PC-3 (cell line): ENCODE measurements around the gene P2RY8. TPM values are rescaled to one million over a fixed set of nuclear protein-coding genes. Genes with fewer than 3 reads are reported as not detected.

Experiments
- ATAC-seq: fragments of 200-7000 bp; cut with Tn5 transposase; 2 replicates; pipeline ENCODE4 v1.9.1; 2020; ENCODE audit warnings: mild to moderate bottlenecking, moderate library complexity
- BruUV-seq: library from RNA; stranded (reverse); fragments of 400-500 nt; replicated peaks from 2 replicates; lab custom pipeline; 2021; lab: Mats Ljungman, UMichigan
- CTCF ChIA-PET: fragments of 300-600 bp; sonication (Branson Sonifier 250); formaldehyde crosslinking; loops from one replicate; lab custom pipeline; 2022; ENCODE audit warnings: antibody characterized with exemption; lab: Charles Lee
- POLR2A ChIA-PET: fragments of 300-600 bp; sonication (Branson Sonifier 250); formaldehyde crosslinking; loops from one replicate; lab custom pipeline; 2022; ENCODE audit warnings: antibody characterized with exemption; ENCODE audit not compliant: unreplicated experiment; lab: Charles Lee
- DNase-seq: peaks from one replicate; pipeline ENCODE4 v3.0.0-alpha.2; 2015
- H2AFZ ChIP-seq: fragments of 300-600 bp; sonication (generic); 2 replicates; pipeline ENCODE4 v1.6.0; 2016; ENCODE audit warnings: antibody characterized with exemption, low read length
- H3F3A ChIP-seq: fragments of 300-600 bp; sonication (generic); one replicate; pipeline ENCODE4 v1.6.0; 2017; ENCODE audit warnings: antibody characterized with exemption, low read length, control low read depth, mild to moderate bottlenecking; ENCODE audit not compliant: unreplicated experiment
- H3K27ac ChIP-seq: fragments of 300-600 bp; sonication (generic); 2 replicates; pipeline ENCODE4 v1.5.1; 2016; ENCODE audit warnings: mild to moderate bottlenecking, low read length
- H3K27me3 ChIP-seq: fragments of 300-600 bp; sonication (generic); 2 replicates; pipeline ENCODE4 v1.6.1; 2016; ENCODE audit warnings: low read length, mixed read lengths
- H3K36me3 ChIP-seq: fragments of 300-600 bp; sonication (generic); 2 replicates; pipeline ENCODE4 v1.6.1; 2016; ENCODE audit warnings: low read depth, mixed run types, low read length, mixed read lengths
- H3K4me1 ChIP-seq: fragments of 300-600 bp; sonication (generic); 2 replicates; pipeline ENCODE4 v1.5.1; 2016; ENCODE audit warnings: low read length; ENCODE audit not compliant: insufficient read depth
- H3K4me2 ChIP-seq: fragments of 300-600 bp; sonication (generic); 2 replicates; pipeline ENCODE4 v1.6.0; 2016; ENCODE audit warnings: low read length
- H3K4me3 ChIP-seq: fragments of 300-600 bp; sonication (generic); 2 replicates; pipeline ENCODE4 v1.5.1; 2016; ENCODE audit warnings: mild to moderate bottlenecking, low read length, mixed read lengths
- H3K79me2 ChIP-seq: fragments of 300-600 bp; sonication (generic); 2 replicates; pipeline ENCODE4 v1.6.1; 2017; ENCODE audit warnings: low read length, mixed read lengths
- H3K9ac ChIP-seq: fragments of 300-600 bp; sonication (generic); 2 replicates; pipeline ENCODE4 v1.6.0; 2016; ENCODE audit warnings: mild to moderate bottlenecking, low read length
- H3K9me2 ChIP-seq: fragments of 300-600 bp; sonication (generic); replicated peaks from 2 replicates; pipeline ENCODE4 v1.6.1; 2016; ENCODE audit warnings: mixed run types, low read length, mixed read lengths
- H3K9me3 ChIP-seq: fragments of 300-600 bp; sonication (generic); 2 replicates; pipeline ENCODE4 v1.6.1; 2016; ENCODE audit warnings: low read length, mixed read lengths
- H4K20me1 ChIP-seq: fragments of 300-600 bp; sonication (generic); 2 replicates; pipeline ENCODE4 v1.6.1; 2016; ENCODE audit warnings: low read length, mixed read lengths
- CTCF ChIP-seq: fragments of 300-600 bp; sonication (generic); conservative IDR thresholded peaks from 2 replicates; pipeline ENCODE4 v1.5.1; 2017; ENCODE audit warnings: antibody characterized with exemption, low read depth, mild to moderate bottlenecking, low read length
- EZH2 ChIP-seq: fragments of 300-600 bp; sonication (generic); IDR thresholded peaks from one replicate; pipeline ENCODE4 v1.6.1; 2017; ENCODE audit warnings: antibody characterized with exemption, mild to moderate bottlenecking, low read length; ENCODE audit not compliant: unreplicated experiment
- EZH2phosphoT487 ChIP-seq: fragments of 300-600 bp; sonication (generic); IDR thresholded peaks from 2 replicates; pipeline ENCODE4 v1.6.1; 2018; ENCODE audit warnings: mild to moderate bottlenecking, antibody characterized with exemption, low read length, borderline replicate concordance
- intact Hi-C: fragments of 100-400 bp; cut with micrococcal nuclease; formaldehyde crosslinking; loops from 2 replicates; pipeline ENCODE4 v1.9.0; 2023
- total RNA-seq: library from RNA; depleted of rRNA; stranded (reverse); fragments of >200 nt; gene quantifications from 2 replicates; pipeline ENCODE4 v1.2.3, GENCODE V29; 2014

The P2RY8 gene
- total RNA-seq, 1 experiment from 2014 or later: not detected

- intact Hi-C loops: no loop called here
- no peak overlapping the region for H3K27ac ChIP-seq
- H3K4me3 ChIP-seq: no peak overlapping the region
- H3K9me2 ChIP-seq: no peaks in the 10 kb centered on the region
- no TSS peak for BruUV-seq
- H2AFZ ChIP-seq: no peak overlapping the region
- ChIA-PET CTCF (no interaction called here), POLR2A (no interaction called here)
- no peak for DNase-seq
- peaks cover 14% of the 10 kb centered on the region; the same call in 1 of the 2 replicates for H3K27me3 ChIP-seq
- no peaks in the 10 kb centered on the region for H3K9me3 ChIP-seq
- no peak overlapping the region for H3K4me2 ChIP-seq
- H3K79me2 ChIP-seq: no peaks in the 10 kb centered on the region
- ATAC-seq: no peak
- H4K20me1 ChIP-seq: no peaks in the 10 kb centered on the region
- H3F3A ChIP-seq: no peaks in the 10 kb centered on the region
- no peaks in the 10 kb centered on the region for H3K36me3 ChIP-seq
- no peaks in the 10 kb centered on the region for H3K4me1 ChIP-seq
- TF ChIP-seq EZH2: no peak
- TF ChIP-seq CTCF: no peak
- no peak for TF ChIP-seq EZH2phosphoT487
- H3K9ac ChIP-seq: no peak overlapping the region
Observed at GRCh38 chrX:1511150-1511549, 25.8 kb downstream of the P2RY8 start.

- Histone ChIP-seq H3K36me3 (no peaks in the 10 kb centered on the region), H3F3A (no peaks in the 10 kb centered on the region), H4K20me1 (no peaks in the 10 kb centered on the region), H3K9ac (no peak overlapping the region), H3K27me3 (peaks cover 14% of the 10 kb centered on the region; the same call in 1 of the 2 replicates), H3K9me2 (no peaks in the 10 kb centered on the region), H3K4me3 (no peak overlapping the region), H3K4me2 (no peak overlapping the region), H3K9me3 (no peaks in the 10 kb centered on the region), H2AFZ (no peak overlapping the region), H3K27ac (no peak overlapping the region), H3K79me2 (no peaks in the 10 kb centered on the region), H3K4me1 (no peaks in the 10 kb centered on the region)
- CTCF ChIA-PET: no interaction called here
- intact Hi-C loops: no loop called here
- ATAC-seq (no peak), DNase-seq (no peak)
- no TSS peak for BruUV-seq
- POLR2A ChIA-PET: no interaction called here
- TF ChIP-seq EZH2: no peak
- TF ChIP-seq CTCF: no peak
- no peak for TF ChIP-seq EZH2phosphoT487
Observed at GRCh38 chrX:1507511-1508463, 29.2 kb downstream of the P2RY8 start.

- Histone ChIP-seq H3K9me2 (no peaks in the 10 kb centered on the region), H3K4me3 (no peak overlapping the region), H3F3A (no peaks in the 10 kb centered on the region), H3K4me2 (no peak overlapping the region), H2AFZ (no peak overlapping the region), H3K9ac (no peak overlapping the region), H4K20me1 (no peaks in the 10 kb centered on the region), H3K27ac (no peak overlapping the region), H3K27me3 (peaks cover 14% of the 10 kb centered on the region; the same call in 1 of the 2 replicates), H3K36me3 (no peaks in the 10 kb centered on the region), H3K9me3 (no peaks in the 10 kb centered on the region), H3K4me1 (no peaks in the 10 kb centered on the region), H3K79me2 (no peaks in the 10 kb centered on the region)
- intact Hi-C loops: no loop called here
- ATAC-seq (no peak), DNase-seq (no peak)
- BruUV-seq: no TSS peak
- TF ChIP-seq EZH2phosphoT487: no peak
- POLR2A ChIA-PET: no interaction called here
- CTCF ChIA-PET: no interaction called here
Observed at GRCh38 chrX:1506916-1507315, 30.1 kb downstream of the P2RY8 start.
